Kidney (tissue), 14 donors: Measurements from ENCODE around the gene GNG13. TPM values are rescaled to one million over a fixed set of nuclear protein-coding genes. Genes with fewer than 3 reads are reported as not detected.

ENCODE experiments used
- DNase-seq, 5 donors: peaks; one replicate each; pipeline ENCODE4 v3.0.0-alpha.2; 2013 to 2020
- FAIRE-seq: peaks from 2 replicates; lab custom pipeline; 2012; peaks lifted over from hg19 to GRCh38; lab: Jason Lieb, UNC
- H3K27ac ChIP-seq, 2 donors: one replicate each; pipeline ENCODE4 v1.7.0; 2013; ENCODE audit warnings: low read depth in 2 of 2, low read length in 2 of 2, inconsistent platforms in 1 of 2
- H3K27me3 ChIP-seq: one replicate; pipeline ENCODE4 v1.7.1; 2013; ENCODE audit warnings: low read length, inconsistent platforms; ENCODE audit not compliant: control insufficient read depth, insufficient read depth
- H3K36me3 ChIP-seq, 3 donors: one replicate each; pipeline versions ENCODE4 v1.7.0 to v1.7.1; 2013; ENCODE audit warnings: low read length in 3 of 3, control low read depth in 1 of 3, inconsistent platforms in 1 of 3; ENCODE audit not compliant: insufficient read depth in 3 of 3, control insufficient read depth in 2 of 3
- H3K4me1 ChIP-seq, 3 donors: one replicate each; pipeline versions ENCODE4 v1.7.0 to v1.7.1; 2013; ENCODE audit warnings: low read length in 3 of 3, inconsistent platforms in 1 of 3, low read depth in 1 of 3; ENCODE audit not compliant: control insufficient read depth in 2 of 3, insufficient read depth in 2 of 3
- H3K4me3 ChIP-seq, 3 donors: one replicate each; pipeline versions ENCODE4 v1.7.0 to v1.8.1; 2013; ENCODE audit warnings: low read length in 3 of 3, control low read depth in 1 of 3, inconsistent platforms in 1 of 3
- H3K9ac ChIP-seq, 3 donors: one replicate each; pipeline versions ENCODE4 v1.7.0 to v1.7.1; 2013; ENCODE audit warnings: low read length in 3 of 3, control low read depth in 1 of 3, inconsistent platforms in 1 of 3
- H3K9me3 ChIP-seq, 3 donors: one replicate each; pipeline versions ENCODE4 v1.7.0 to v1.7.1; 2013; ENCODE audit warnings: low read length in 3 of 3, control low read depth in 1 of 3, inconsistent platforms in 1 of 3; ENCODE audit not compliant: control insufficient read depth in 2 of 3, insufficient read depth in 1 of 3
- intact Hi-C: fragments of 100-400 bp; cut with DNase I; formaldehyde crosslinking; loops from one replicate; pipeline ENCODE4 v1.11.1; 2022
- polyA plus RNA-seq: library from polyadenylated mRNA; stranded (reverse); fragments of 350-450 nt; fragmentation: Illumina TruSeq; extraction: RNeasy Lipid Tissue Mini Kit (QIAGEN cat#74804); gene quantifications from one replicate; pipeline ENCODE4 v1.2.3, GENCODE V29; 2014; ENCODE audit warnings: low read depth, low replicate concordance; ENCODE audit not compliant: insufficient read depth
- total RNA-seq: library from RNA; stranded (reverse); fragmentation: NEBNext Ultra II Directional; extraction: Animal tissue kit (Norgen Biotek cat#: 25700); gene quantifications from one replicate; pipeline ENCODE4 v1.2.1, GENCODE V29; 2021
- TF ChIP-seq, protein P1 (sequence below): IDR thresholded peaks from 3 replicates; pipeline ENCODE4 v1.5.1; 2012; ENCODE audit warnings: mild to moderate bottlenecking, moderate library complexity, borderline replicate concordance; ENCODE audit not compliant: insufficient read depth; ENCODE audit errors: extremely low read depth
- donor health status: control.
- donor health status: control.
- donor health status: control.
- donor health status: control.
- donor health status: control.
- donor health status: DM: yes; HTN: yes; CAD: no.
- donor health status: Normal renal cell carcinoma (clear cell type).

Gene GNG13
- total and polyA plus RNA-seq, 2 donors from 2014 or later: not detected

DNA sequence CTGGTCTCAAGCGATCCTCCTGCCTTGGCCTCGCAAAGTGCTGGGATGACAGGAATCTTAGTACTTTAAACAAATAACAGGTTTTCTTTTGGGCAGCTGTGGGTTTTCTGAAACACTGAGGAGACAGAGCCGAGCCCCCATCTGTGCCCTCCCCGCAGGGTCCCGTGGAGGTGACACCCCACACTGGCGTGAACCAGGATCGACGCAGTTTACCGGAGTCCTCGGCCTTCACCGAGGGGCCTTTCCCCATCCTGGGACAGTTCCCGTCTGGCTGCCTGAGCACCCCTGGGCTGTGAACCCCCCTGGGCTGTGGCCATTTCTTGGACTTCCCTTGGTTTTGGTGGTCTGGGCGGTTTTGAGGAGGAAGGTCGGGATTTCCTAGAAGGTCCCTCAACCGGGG, 15.3 kb upstream of the GNG13 start:
- no peaks in the 10 kb centered on the region for H3K4me1 ChIP-seq
- DNase-seq (no peak), FAIRE-seq (no peak)
- peaks cover 7% of the 10 kb centered on the region for H3K27me3 ChIP-seq
- TF ChIP-seq, protein P1, sequence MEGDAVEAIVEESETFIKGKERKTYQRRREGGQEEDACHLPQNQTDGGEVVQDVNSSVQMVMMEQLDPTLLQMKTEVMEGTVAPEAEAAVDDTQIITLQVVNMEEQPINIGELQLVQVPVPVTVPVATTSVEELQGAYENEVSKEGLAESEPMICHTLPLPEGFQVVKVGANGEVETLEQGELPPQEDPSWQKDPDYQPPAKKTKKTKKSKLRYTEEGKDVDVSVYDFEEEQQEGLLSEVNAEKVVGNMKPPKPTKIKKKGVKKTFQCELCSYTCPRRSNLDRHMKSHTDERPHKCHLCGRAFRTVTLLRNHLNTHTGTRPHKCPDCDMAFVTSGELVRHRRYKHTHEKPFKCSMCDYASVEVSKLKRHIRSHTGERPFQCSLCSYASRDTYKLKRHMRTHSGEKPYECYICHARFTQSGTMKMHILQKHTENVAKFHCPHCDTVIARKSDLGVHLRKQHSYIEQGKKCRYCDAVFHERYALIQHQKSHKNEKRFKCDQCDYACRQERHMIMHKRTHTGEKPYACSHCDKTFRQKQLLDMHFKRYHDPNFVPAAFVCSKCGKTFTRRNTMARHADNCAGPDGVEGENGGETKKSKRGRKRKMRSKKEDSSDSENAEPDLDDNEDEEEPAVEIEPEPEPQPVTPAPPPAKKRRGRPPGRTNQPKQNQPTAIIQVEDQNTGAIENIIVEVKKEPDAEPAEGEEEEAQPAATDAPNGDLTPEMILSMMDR: no peak
- no peak overlapping the region for H3K4me3 ChIP-seq
- peaks cover 0 to 2% (median 0%) of the 10 kb centered on the region in 3 donors for H3K9me3 ChIP-seq
- no peaks in the 10 kb centered on the region for H3K36me3 ChIP-seq
- intact Hi-C loops: no loop called here
- H3K9ac ChIP-seq: no peak overlapping the region
- H3K27ac ChIP-seq: no peak overlapping the region

DNA sequence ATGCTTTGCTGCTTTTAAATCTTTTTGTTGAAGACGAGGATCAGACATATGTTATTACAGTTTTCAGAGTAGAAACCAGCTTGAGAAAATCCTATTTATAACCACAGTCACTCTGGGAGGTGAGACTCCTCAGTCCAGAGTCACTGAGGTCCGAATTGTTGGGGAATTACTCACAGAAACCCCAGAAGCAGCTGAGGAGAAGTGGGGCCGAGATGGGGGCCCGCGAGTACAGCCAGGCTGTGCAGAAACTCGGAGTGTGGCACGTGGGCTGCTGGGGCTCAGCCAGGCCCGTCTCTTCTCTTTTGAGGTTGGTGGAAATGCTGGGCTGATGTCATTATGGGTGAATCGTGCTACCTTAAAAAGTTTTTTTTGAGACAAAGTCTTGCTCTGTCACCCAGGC, 14.4 kb upstream of the GNG13 start:
- no peak overlapping the region for H3K27ac ChIP-seq
- FAIRE-seq (no peak), DNase-seq (no peak)
- H3K36me3 ChIP-seq: no peaks in the 10 kb centered on the region
- no peaks in the 10 kb centered on the region for H3K4me1 ChIP-seq
- TF ChIP-seq, protein P1: no peak
- H3K4me3 ChIP-seq: no peak overlapping the region
- intact Hi-C loops: no loop called here
- H3K9me3 ChIP-seq: peaks cover 0 to 2% (median 0%) of the 10 kb centered on the region in 3 donors
- no peak overlapping the region for H3K9ac ChIP-seq
- H3K27me3 ChIP-seq: peaks cover 7% of the 10 kb centered on the region

DNA sequence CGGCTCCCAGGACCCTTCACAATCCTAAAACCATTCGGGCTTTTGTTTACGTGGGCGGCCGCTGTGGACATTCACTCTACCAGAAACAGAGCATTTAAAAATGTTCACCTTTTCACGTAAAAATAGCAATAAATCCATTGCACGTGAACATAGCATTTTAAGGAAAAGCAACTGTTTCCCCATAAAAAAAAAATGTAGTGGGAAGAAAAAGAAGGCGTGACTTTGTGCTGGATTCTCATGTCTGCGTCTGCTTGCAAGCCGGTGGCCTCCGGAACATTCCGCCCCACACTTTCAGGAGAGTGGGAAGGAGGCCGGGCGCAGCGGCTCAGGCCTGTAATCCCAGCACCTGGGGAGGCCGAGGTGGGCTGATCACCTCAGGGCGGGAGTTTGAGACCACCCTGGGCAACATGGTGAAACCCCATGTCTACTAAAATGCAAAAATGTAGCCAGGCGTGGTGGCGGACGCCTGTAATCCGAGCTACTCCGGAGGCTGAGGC, 13.4 kb upstream of the GNG13 start:
- TF ChIP-seq, protein P1: no peak
- H3K36me3 ChIP-seq: no peaks in the 10 kb centered on the region
- no peaks in the 10 kb centered on the region for H3K4me1 ChIP-seq
- no peak overlapping the region for H3K27ac ChIP-seq
- H3K4me3 ChIP-seq: no peak overlapping the region
- H3K9me3 ChIP-seq: peaks cover 0 to 2% (median 0%) of the 10 kb centered on the region in 3 donors
- FAIRE-seq (no peak), DNase-seq (no peak)
- peaks cover 7% of the 10 kb centered on the region for H3K27me3 ChIP-seq
- no peak overlapping the region for H3K9ac ChIP-seq
- intact Hi-C loops: no loop called here
